Stimulated activated CD4-positive, alpha-beta T cell treated with anti-CD3 and anti-CD28 coated beads, Interleukin-1b, Interleukin-23, amount 100 ng/mL, for 48 hours (primary cell): ENCODE measurements around the gene PDE4A.
"Not testable (repeated sequence)": the region's sequence is repeated elsewhere in the genome, so short reads cannot be mapped to it uniquely, and the experiment has no call there.

Experiments
- DNase-seq: peaks from one replicate; pipeline ENCODE4 v3.0.0-alpha.2; 2020

PDE4A gene

DNA sequence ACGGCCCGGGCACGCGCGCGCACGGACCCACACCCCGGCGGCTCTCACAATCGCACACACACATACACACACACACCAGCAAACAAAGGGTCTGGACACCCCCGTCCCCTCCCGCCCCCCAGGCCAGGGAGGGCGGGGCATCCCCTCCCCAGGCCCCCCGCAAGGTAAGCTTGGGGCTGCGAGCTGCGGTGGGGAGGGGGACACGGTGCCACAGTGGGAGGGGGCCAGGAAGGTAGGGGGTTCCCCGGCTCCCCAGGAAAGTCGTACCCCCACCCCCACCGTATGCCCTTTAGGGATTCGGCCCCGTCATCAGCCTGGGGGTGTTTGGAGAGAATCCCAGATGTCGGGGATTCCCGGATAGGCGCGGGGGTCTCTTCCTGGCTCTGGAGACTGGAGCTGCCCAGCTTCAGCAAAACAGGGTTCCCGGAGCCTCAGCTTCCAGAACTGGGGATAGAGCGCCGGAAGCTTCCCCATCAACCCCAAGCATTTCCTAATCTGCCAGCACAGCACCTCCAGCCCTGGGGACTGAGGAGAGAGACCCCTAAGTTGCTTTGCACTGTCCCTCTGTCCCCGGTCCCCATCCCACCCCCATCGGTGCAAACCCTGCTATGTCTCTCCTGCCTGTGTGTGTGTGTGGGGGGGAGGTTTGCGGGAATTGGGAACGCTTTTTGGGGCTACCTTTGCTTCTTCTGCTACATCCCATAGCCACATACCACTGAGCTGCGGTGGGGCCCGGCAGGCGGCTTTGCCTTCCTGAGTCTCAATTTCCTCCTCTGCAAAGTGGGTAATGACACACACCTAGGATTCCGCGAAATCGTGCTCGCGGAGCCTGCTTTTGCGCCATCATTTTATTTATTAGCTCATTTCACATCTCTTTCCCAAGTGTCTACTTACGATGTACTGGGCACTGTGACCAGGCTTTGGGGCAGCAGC lies 15.2 kb upstream of the PDE4A start:
- peak; percentile 61 for DNase-seq

- no peak for DNase-seq
Observed at GRCh38 chr19:10406191-10406590, 14.1 kb upstream of the PDE4A start.

DNA sequence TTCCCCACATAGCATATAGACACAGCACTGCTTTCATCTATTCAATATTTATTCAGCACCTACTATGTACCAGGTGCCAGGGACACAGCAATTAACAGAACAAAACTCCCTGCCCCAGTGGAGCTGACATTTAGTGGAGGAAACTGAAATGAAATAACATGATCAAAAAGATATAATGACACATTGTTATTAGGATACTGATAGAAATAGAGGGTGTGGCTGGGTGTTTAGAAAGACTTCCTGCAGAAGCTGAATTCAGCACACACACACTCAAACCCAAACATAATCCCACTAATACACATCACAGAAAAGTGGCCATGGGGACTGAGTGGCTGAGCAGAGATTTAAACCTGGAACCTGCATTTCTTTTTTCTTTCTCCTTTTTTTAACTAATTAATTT lies 13.2 kb upstream of the PDE4A start:
- DNase-seq: no peak

- peak; percentile 66 for DNase-seq
Observed at GRCh38 chr19:10408511-10409283, 11.6 kb upstream of the PDE4A start.

- not testable (repeated sequence) for DNase-seq
Observed at GRCh38 chr19:10411224-10411623, 9.1 kb upstream of the PDE4A start.

GRCh38 chr19:10412257-10412977 lies 7.9 kb upstream of the PDE4A start:
- DNase-seq: no peak

DNA sequence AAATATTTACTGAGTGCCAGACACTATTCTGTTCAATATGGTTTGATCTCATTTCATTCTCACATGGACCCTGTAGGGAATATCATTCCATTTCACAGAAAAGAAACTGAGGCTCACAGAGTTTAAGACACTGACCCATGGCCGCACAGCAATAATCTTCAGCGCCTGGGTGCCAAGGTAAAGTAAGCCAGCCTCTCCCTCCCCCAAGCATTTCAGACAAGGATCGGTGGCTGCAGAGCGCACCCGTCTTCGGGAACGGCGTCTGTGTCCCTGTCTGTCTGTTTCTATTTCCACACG lies 4.3 kb upstream of the PDE4A start:
- no peak for DNase-seq

GRCh38 chr19:10416380-10417257 lies 3.7 kb upstream of the PDE4A start:
- DNase-seq: peak; percentile 96

- no peak for DNase-seq
Observed at GRCh38 chr19:10417541-10418234, 2.6 kb upstream of the PDE4A start.

- no peak for DNase-seq
Observed at GRCh38 chr19:10418235-10418484, 2.2 kb upstream of the PDE4A start.

DNA sequence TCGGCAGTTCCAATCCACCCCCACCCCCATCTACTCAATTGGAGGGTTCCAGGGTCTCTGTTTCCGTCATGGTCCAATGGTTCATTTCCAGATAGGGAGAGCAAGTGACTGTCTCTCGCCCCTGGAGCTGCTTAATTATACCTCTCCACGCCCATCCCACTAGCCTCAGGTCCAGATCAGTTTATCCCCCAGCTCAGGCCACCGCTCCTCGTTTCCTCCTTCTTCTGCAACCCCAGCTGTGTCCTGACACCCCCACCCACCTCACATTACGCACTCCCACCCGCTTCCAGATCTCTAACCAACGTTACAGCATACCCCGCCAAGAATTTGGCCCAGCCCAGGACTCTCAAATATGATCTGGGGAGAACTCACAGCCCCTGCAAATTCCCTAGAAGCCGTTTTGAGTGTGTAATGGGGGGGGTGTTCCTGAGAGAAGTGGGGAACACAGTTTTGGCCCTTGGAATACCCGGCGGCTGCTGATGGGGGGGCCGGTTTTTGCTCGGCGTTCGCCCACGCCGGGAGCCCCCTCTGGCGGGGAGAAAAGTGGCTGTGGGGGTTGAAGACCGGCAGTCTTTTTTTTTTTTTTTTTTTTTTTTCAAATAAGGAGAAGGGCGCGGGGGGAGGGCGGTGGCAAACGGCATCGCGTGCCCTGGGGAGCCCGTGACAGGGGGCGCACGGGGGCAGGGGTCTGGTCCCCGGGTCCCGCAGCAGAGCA lies 1.7 kb upstream of the PDE4A start:
- DNase-seq: no peak

GRCh38 chr19:10419200-10419645 lies 1.1 kb upstream of the PDE4A start:
- no peak for DNase-seq

DNA sequence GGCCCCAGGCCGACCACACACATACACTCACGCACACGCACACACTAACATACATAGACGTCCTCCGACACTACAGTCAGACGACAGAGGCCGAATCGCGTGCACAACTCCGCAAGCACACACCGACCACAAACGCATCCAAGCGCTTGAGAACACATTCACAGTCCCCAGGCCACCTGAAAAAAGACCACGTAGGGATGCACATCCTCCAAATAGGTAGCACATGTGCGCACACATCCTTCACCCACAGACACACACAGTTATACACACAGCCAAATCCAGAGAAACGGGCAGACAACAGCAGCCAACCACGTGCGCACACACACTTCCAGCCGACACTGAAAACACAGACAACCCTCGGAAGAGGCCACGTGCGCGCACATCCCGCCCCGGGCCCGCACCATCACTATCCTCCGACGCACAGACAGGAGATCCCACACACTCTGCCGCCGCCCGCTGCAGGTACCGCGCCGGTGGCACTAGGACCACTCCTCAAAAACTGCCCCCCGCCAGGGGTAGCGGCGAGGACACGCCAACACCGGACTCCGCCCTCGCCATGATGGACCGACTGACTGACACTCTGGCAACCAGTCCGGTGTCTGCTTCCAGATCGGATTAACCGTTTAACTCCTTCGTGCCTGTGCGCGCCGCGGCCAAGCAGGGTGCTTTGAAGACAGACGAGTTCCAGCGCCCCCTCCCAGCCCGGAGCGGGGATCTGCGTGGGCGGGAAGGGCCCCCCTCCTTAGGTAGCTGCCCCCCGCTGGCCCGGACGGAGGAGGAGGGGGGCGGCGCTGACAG lies 493 bp upstream of the PDE4A start:
- peak; percentile 47 for DNase-seq

- no peak for DNase-seq
Observed at GRCh38 chr19:10421240-10422045, 1.1 kb downstream of the PDE4A start.

GRCh38 chr19:10422046-10422461 lies 1.7 kb downstream of the PDE4A start:
- no peak for DNase-seq

GRCh38 chr19:10422846-10423245 lies 2.5 kb downstream of the PDE4A start:
- DNase-seq: no peak

DNA sequence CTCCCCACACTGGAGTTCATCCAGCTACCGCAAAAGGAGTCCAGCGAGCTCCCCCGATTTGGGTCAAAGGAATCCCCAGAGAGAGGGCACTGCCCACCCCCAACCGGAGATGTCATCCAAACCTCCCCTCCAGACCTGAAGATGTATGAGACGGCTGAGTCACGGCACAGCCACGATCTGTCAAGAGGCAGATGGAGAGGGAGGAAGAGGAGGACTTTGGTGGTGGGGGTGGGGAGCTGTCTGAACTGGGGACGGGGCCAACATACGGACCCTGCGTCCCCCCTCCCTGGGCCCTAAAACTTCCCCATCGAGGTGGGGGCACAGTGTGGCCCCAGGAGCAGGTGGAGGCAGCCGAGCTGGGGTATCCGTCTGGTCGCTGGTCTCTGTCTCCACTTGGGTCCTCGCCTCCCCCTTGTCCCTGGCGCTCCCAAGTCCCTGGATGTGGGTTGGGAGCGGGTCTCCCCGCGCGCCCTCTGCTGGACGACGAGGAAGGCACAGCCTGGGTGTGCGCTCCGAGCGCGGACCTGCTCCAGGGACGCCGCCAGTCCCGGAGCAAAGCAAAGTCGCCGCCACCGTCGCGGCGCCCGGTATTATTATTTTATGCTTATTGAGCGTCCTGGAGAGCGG lies 3.8 kb downstream of the PDE4A start:
- DNase-seq: peak; percentile 66

DNA sequence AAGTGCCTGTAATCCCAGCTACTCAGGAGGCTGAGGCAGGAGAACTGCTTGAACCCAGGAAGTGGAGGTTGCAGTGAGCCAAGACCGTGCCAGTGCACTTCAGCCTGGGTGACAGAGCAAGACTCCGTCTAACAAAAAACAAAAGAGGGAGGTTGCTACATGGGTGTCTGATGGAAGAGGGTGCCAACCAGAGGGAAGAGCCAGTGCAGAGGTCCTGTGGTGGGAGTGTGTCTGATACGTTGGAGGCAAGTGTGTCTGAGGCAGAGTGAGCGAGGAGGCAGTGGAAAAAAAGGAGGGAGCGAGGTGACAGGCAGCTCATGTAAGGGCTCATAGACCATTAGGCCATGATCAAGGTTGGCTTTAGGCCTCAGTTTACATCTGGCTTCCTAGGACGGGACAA lies 6.8 kb downstream of the PDE4A start:
- no peak for DNase-seq

DNA sequence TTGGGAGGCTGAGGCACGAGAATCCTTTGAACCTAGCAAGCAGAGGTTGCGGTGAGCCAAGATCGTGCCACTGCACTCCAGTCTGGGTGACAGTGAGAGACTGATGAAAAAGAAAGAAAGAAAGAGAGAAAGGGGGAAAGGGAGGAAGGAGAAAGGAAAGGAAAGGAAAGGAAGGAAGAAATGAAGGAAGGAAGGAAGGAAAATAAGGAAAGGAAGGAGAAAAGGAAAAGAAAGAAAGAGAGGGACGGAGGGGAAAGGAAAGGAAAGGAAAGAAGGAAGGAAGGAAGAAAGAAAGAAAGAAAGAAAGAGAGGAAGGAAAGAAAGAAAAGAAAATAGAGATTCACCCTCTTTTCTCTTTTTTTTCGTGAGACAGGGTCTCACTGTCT lies 8.7 kb downstream of the PDE4A start:
- no peak for DNase-seq
